HG02852 (cell line): Measurements from ENCODE around the gene STEAP3.

ENCODE experiments used
- ATAC-seq: cut with Tn5 transposase; IDR thresholded peaks from one replicate; pipeline ENCODE4 v1.9.1; 2021; ENCODE audit warnings: mild to moderate bottlenecking, moderate library complexity; ENCODE audit not compliant: unreplicated experiment

The STEAP3 gene

GRCh38 chr2:119290859-119291587 is 67.4 kb downstream of the STEAP3 start:
- ATAC-seq: peak; percentile 97

- no peak for ATAC-seq
Observed at GRCh38 chr2:119291588-119292167, 68.0 kb downstream of the STEAP3 start.

- ATAC-seq: no peak
Observed at GRCh38 chr2:119292226-119292625, 68.6 kb downstream of the STEAP3 start.

GRCh38 chr2:119293254-119293653 is 69.6 kb downstream of the STEAP3 start:
- ATAC-seq: no peak

- no peak for ATAC-seq
Observed at GRCh38 chr2:119293900-119294299, 70.3 kb downstream of the STEAP3 start.

GRCh38 chr2:119294671-119295070 is 71.0 kb downstream of the STEAP3 start:
- ATAC-seq: no peak

GRCh38 chr2:119295688-119296375 is 72.2 kb downstream of the STEAP3 start:
- no peak for ATAC-seq

- ATAC-seq: no peak
Observed at GRCh38 chr2:119301413-119301812, 77.8 kb downstream of the STEAP3 start.

- no peak for ATAC-seq
Observed at GRCh38 chr2:119304847-119305246, 81.2 kb downstream of the STEAP3 start.

- no peak for ATAC-seq
Observed at GRCh38 chr2:119305497-119306195, 82.0 kb downstream of the STEAP3 start.

GRCh38 chr2:119306196-119306590 is 82.6 kb downstream of the STEAP3 start:
- ATAC-seq: no peak

- no peak for ATAC-seq
Observed at GRCh38 chr2:119307419-119308140, 83.9 kb downstream of the STEAP3 start.

GRCh38 chr2:119308793-119309330 is 85.2 kb downstream of the STEAP3 start:
- no peak for ATAC-seq

- no peak for ATAC-seq
Observed at GRCh38 chr2:119311371-119311770, 87.7 kb downstream of the STEAP3 start.

GRCh38 chr2:119311831-119312230 is 88.2 kb downstream of the STEAP3 start:
- ATAC-seq: no peak
